Keratinocyte (primary cell): ENCODE data around the gene PAQR4. TPM values are rescaled to one million over a fixed set of nuclear protein-coding genes. Genes with fewer than 3 reads are reported as not detected.

ENCODE experiments used
- DNase-seq: peaks from one replicate; pipeline ENCODE4 v3.0.0-alpha.2; 2011; ENCODE audit warnings: low read depth, missing footprints, low spot score
- FAIRE-seq: peaks from 2 replicates; lab custom pipeline; 2011; peaks lifted over from hg19 to GRCh38; lab: Jason Lieb, UNC
- H2AFZ ChIP-seq: 2 replicates; pipeline ENCODE4 v1.6.0; 2012; ENCODE audit warnings: low read length, control low read depth, inconsistent platforms; ENCODE audit not compliant: control insufficient read depth
- H3K27ac ChIP-seq: 2 replicates; pipeline ENCODE4 v1.5.1; 2011; ENCODE audit warnings: low read length; ENCODE audit not compliant: control insufficient read depth, insufficient read depth
- H3K27me3 ChIP-seq: 3 replicates; pipeline ENCODE4 v1.6.0; 2011; ENCODE audit warnings: low read length; ENCODE audit not compliant: control insufficient read depth, insufficient read depth; ENCODE audit errors: extremely low read depth
- H3K36me3 ChIP-seq, 2 experiments: 2 replicates in 1 of 2; 3 replicates in 1 of 2; pipeline ENCODE4 v1.5.1; 2011; ENCODE audit warnings: low read length in 2 of 2, mild to moderate bottlenecking in 1 of 2; ENCODE audit not compliant: control insufficient read depth in 2 of 2, insufficient read depth in 2 of 2; ENCODE audit errors: extremely low read depth in 1 of 2
- H3K4me1 ChIP-seq: 3 replicates; pipeline ENCODE4 v1.5.1; 2011; ENCODE audit warnings: low read length; ENCODE audit not compliant: control insufficient read depth, insufficient read depth; ENCODE audit errors: extremely low read depth
- H3K4me2 ChIP-seq: 3 replicates; pipeline ENCODE4 v1.6.0; 2011; ENCODE audit warnings: low read depth, low read length; ENCODE audit not compliant: control insufficient read depth, insufficient read depth; ENCODE audit errors: extremely low read depth
- H3K4me3 ChIP-seq, 3 experiments: fragments of 200-600 bp in 1 of 3; sonication (generic) in 1 of 3; 2 replicates in 2 of 3; 3 replicates in 1 of 3; pipeline ENCODE4 v1.5.1; 2011 to 2016; ENCODE audit warnings: low read length in 3 of 3, mild to moderate bottlenecking in 3 of 3, control low read depth in 2 of 3, inconsistent platforms in 1 of 3, low read depth in 1 of 3, mixed read lengths in 1 of 3, mixed run types in 1 of 3, moderate library complexity in 1 of 3; ENCODE audit not compliant: control insufficient read depth in 2 of 3, insufficient read depth in 2 of 3; ENCODE audit errors: extremely low read depth in 1 of 3
- H3K79me2 ChIP-seq: 2 replicates; pipeline ENCODE4 v1.6.0; 2012; ENCODE audit warnings: low read length; ENCODE audit not compliant: control insufficient read depth, insufficient read depth
- H3K9ac ChIP-seq: 3 replicates; pipeline ENCODE4 v1.6.0; 2011; ENCODE audit warnings: low read length; ENCODE audit not compliant: control insufficient read depth, insufficient read depth; ENCODE audit errors: extremely low read depth
- H3K9me1 ChIP-seq: 3 replicates; pipeline ENCODE4 v1.6.0; 2011; ENCODE audit warnings: low read length; ENCODE audit not compliant: control insufficient read depth, insufficient read depth; ENCODE audit errors: extremely low read depth
- H3K9me3 ChIP-seq: 2 replicates; pipeline ENCODE4 v1.5.1; 2012; ENCODE audit warnings: low read depth, low read length; ENCODE audit not compliant: control insufficient read depth
- H4K20me1 ChIP-seq: 3 replicates; pipeline ENCODE4 v1.6.0; 2011; ENCODE audit warnings: low read length; ENCODE audit not compliant: control insufficient read depth, insufficient read depth; ENCODE audit errors: extremely low read depth
- CTCF ChIP-seq, 3 experiments: IDR thresholded peaks in 1 of 3; conservative IDR thresholded peaks in 1 of 3; optimal IDR thresholded peaks in 1 of 3; 2 replicates in 2 of 3; 3 replicates in 1 of 3; pipeline versions ENCODE3 to v1.5.1; 2011; ENCODE audit warnings: low read length in 3 of 3, mild to moderate bottlenecking in 3 of 3, moderate library complexity in 2 of 3, control low read depth in 1 of 3, inconsistent platforms in 1 of 3; ENCODE audit not compliant: insufficient read depth in 2 of 3; ENCODE audit errors: extremely low read depth in 1 of 3
- EZH2 ChIP-seq: IDR thresholded peaks from one replicate; pipeline ENCODE4 v1.6.1; 2012; ENCODE audit warnings: inconsistent platforms, mild to moderate bottlenecking, low read length, moderate library complexity
- dilution Hi-C: fragments of 300-500 bp; cut with MboI; formaldehyde crosslinking; loops from one replicate; pipeline ENCODE4 v1.7.0; 2020; ENCODE audit warnings: low sequenced_read_pairs; ENCODE audit not compliant: extremely low pct_ligation_motif_present
- polyA plus RNA-seq, 5 experiments: library from polyadenylated mRNA; depleted of rRNA in 3 of 5; stranded (reverse) in 3 of 5; stranded (forward) in 1 of 5; unstranded in 1 of 5; fragments of >200 nt; gene quantifications; 1 replicate in 1 of 5; 2 replicates in 3 of 5; 3 replicates in 1 of 5; pipeline versions ENCODE4 v1.2.1 to v1.2.3, GENCODE V29; 2011 to 2012; ENCODE audit warnings: missing spikeins in 2 of 5, low read depth in 1 of 5, low replicate concordance in 1 of 5

The PAQR4 gene
- polyA plus RNA-seq, 1 donor (not counting 4 experiments of a cell fraction or from before 2014, with no cell fraction given): 16.8 TPM

- Histone ChIP-seq H3K27ac (no peak overlapping the region), H3K79me2 (no peaks in the 10 kb centered on the region), H3K9ac (no peak overlapping the region), H3K36me3 (no peaks in the 10 kb centered on the region), H3K27me3 (no peaks in the 10 kb centered on the region), H3K9me1 (no peaks in the 10 kb centered on the region), H3K4me1 (peaks cover 24% of the 10 kb centered on the region), H3K4me2 (no peak overlapping the region), H2AFZ (no peak overlapping the region), H3K9me3 (no peaks in the 10 kb centered on the region), H3K4me3 (no peak overlapping the region), H4K20me1 (no peaks in the 10 kb centered on the region)
- DNase-seq (no peak), FAIRE-seq (no peak)
- TF ChIP-seq EZH2: no peak
- TF ChIP-seq CTCF (optimal IDR thresholded peaks at IDR 0.05 in 1 of 3, IDR thresholded peaks at IDR 0.05 in 1 of 3, conservative IDR thresholded peaks at IDR 0.05 in 1 of 3; ENCODE audit: extremely low read depth in 1 of 3, insufficient read depth in 2 of 3, low read length in 3 of 3): no peak
- dilution Hi-C loops: no loop called here
Measured at GRCh38 chr16:2985462-2985861, 16.3 kb downstream of the PAQR4 start.

- no peak overlapping the region for H3K4me2 ChIP-seq
- H4K20me1 ChIP-seq: no peaks in the 10 kb centered on the region
- no peak overlapping the region for H3K4me3 ChIP-seq
- no peak for FAIRE-seq
- H3K9me1 ChIP-seq: no peaks in the 10 kb centered on the region
- dilution Hi-C loops: no loop called here
- peaks cover 24% of the 10 kb centered on the region for H3K4me1 ChIP-seq
- no peaks in the 10 kb centered on the region for H3K79me2 ChIP-seq
- no peaks in the 10 kb centered on the region for H3K9me3 ChIP-seq
- H3K27ac ChIP-seq: no peak overlapping the region
- no peak overlapping the region for H2AFZ ChIP-seq
- TF ChIP-seq EZH2 (no peak), CTCF (optimal IDR thresholded peaks at IDR 0.05 in 1 of 3, IDR thresholded peaks at IDR 0.05 in 1 of 3, conservative IDR thresholded peaks at IDR 0.05 in 1 of 3; ENCODE audit: extremely low read depth in 1 of 3, insufficient read depth in 2 of 3, low read length in 3 of 3) (no peak)
- no peaks in the 10 kb centered on the region for H3K27me3 ChIP-seq
- DNase-seq: no peak
- no peak overlapping the region for H3K9ac ChIP-seq
- no peaks in the 10 kb centered on the region for H3K36me3 ChIP-seq
Measured at GRCh38 chr16:2985893-2986355, 16.8 kb downstream of the PAQR4 start.
